Hepatocyte (in vitro differentiated cells): ENCODE results near the gene ARMC3.

Experiments
- CTCF ChIP-seq: fragments of 200-600 bp; sonication (generic); IDR thresholded peaks from 2 replicates; pipeline ENCODE4 v1.5.1; 2016; ENCODE audit warnings: antibody characterized with exemption, mild to moderate bottlenecking; ENCODE audit not compliant: poor library complexity
- EZH2 ChIP-seq: fragments of 200-600 bp; sonication (generic); IDR thresholded peaks from 2 replicates; pipeline ENCODE4 v1.6.1; 2016; ENCODE audit warnings: antibody characterized with exemption, mild to moderate bottlenecking, borderline replicate concordance
- EZH2phosphoT487 ChIP-seq: fragments of 200-600 bp; sonication (generic); IDR thresholded peaks from one replicate; pipeline ENCODE4 v1.6.1; 2018; ENCODE audit warnings: antibody characterized with exemption, mild to moderate bottlenecking, low read depth, moderate library complexity; ENCODE audit not compliant: unreplicated experiment, severe bottlenecking

GRCh38 chr10:22932626-22933370 lies 4.9 kb downstream of the ARMC3 start:
- TF ChIP-seq CTCF (no peak), EZH2phosphoT487 (no peak), EZH2 (no peak)
